T47D (cell line): Measurements from ENCODE around the gene LMOD2.
A peak's percentile ranks its signal among the peaks of the same experiment; 100 is the strongest.

ENCODE experiments used
- DNase-seq, 2 experiments: peaks; one replicate each; pipeline versions ENCODE4 v3.0.0 to v3.0.0-alpha.2; 2011 to 2012; ENCODE audit warnings: low read depth in 1 of 2, low spot score in 1 of 2
- JUND ChIP-seq: IDR thresholded peaks from 2 replicates; pipeline ENCODE4 v1.6.1; 2012; ENCODE audit warnings: low read depth
- in situ Hi-C: cut with HindIII; loops from 2 replicates; pipeline ENCODE4 v1.10.0; 2016; ENCODE audit warnings: low sequenced_read_pairs, low pct_unique_long_range_greater_than_20kb

LMOD2 gene

GRCh38 chr7:123665157-123665556 lies 9.5 kb downstream of the LMOD2 start:
- TF ChIP-seq JUND: no peak
- in situ Hi-C loops: no loop called here
- no peak for DNase-seq

- in situ Hi-C loops: no loop called here
- DNase-seq: no peak
Observed at GRCh38 chr7:123665896-123666295, 10.2 kb downstream of the LMOD2 start.

GRCh38 chr7:123666492-123666891 lies 10.8 kb downstream of the LMOD2 start:
- no peak for DNase-seq
- in situ Hi-C loops: no loop called here
- no peak for TF ChIP-seq JUND

More at GRCh38 chr7:123665896-123666295, 10.2 kb downstream of the LMOD2 start:
- no peak for TF ChIP-seq JUND

DNA sequence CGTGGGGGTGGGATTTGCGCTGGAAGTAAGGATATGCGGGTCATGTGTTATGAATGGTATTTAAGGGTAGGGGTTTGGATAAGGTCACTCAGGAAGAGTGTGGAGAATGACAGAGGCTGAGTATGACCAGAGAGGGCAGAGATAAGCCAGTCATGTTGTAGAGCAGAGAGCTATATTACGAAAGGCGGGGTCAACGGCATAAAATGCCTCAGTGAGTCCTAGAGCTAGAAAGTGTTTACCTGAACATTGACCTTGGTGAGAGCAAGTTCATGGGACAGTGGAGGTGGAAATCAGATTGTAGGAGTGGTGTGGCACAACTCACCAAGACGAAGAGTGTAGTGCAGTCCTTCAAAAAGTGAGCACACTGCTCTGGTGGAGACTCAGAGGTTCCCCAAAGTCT lies 13.8 kb downstream of the LMOD2 start:
- TF ChIP-seq JUND: no peak
- no peak for DNase-seq
- in situ Hi-C loops: no loop called here

DNA sequence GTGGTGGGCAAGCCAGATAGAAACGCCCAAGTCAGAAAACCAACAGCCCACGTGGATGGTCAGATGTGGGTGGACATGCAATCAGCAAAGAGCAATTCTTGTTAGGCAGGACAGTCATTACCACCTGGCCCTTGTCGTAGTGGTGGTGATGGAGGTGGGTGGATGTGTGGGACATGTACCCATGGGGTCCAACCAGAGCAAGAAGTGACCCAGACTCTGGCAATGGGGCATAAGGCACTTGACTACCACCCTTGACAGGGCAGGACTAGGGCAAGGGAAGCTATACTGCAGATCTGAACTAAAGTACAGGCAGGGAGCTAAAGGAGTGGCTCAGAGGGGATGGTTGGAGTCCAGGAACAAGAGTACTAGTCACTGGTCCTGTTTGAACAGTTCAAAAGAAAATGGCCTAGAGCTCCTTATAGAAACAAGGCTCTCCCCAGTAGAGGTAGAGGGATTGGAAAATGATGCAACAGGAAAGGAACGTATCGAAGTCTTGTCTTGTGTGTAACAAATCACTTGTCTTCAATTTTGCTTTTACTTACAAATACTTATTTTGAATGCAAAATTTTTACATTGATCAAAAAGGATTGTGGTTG lies 17.6 kb downstream of the LMOD2 start:
- no peak for TF ChIP-seq JUND
- no peak for DNase-seq
- in situ Hi-C loops: no loop called here

- in situ Hi-C loops: no loop called here
- TF ChIP-seq JUND: no peak
- DNase-seq: no peak
Observed at GRCh38 chr7:123673752-123674398, 18.2 kb downstream of the LMOD2 start.

GRCh38 chr7:123674399-123675180 lies 18.9 kb downstream of the LMOD2 start:
- DNase-seq: no peak
- TF ChIP-seq JUND: no peak
- in situ Hi-C loops: no loop called here

DNA sequence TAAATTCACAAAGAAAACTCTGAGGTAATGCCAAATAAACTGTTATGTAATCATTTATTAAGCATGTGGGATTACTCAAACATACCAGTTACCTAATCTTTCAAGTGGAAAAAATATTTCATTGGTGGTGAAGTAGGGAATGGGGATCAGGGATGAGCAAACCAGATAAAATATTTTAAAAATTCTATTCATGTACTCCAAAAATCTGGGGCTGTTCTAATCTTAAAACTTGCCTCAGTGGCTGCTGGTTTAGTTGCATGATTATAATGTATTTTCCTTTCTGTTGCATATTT lies 19.5 kb downstream of the LMOD2 start:
- no peak for TF ChIP-seq JUND
- no peak for DNase-seq
- in situ Hi-C loops: no loop called here

DNA sequence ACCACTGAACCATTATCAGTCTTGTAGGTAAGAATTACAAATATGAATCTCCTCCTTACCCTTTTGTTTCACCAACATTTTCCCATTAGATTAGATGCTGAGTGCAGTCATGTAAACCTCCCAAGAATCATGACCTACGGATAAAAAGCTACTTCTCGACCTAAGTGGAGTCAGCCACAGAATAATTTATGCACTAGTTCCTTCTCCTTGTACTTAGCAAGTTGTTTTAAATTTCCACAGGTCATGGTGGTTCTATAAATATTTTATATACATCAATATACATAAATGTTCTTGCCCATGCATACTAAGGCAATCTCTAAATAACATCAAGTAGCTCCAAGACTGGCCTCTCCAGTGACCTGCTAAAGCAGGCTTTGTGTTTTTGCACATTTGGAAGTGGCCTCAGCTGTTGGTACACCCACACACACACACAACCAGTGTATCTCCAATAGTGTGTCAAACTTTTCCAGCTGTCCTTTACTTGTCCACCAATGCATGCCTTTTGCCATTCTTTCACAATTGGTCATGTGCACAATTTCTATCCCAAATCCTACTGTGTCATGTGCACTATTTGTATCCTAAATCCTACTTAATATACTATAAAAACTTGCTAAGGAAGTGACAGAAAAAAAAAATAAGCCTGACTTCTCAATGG lies 21.5 kb downstream of the LMOD2 start:
- no peak for TF ChIP-seq JUND
- no peak for DNase-seq
- in situ Hi-C loops: no loop called here

DNA sequence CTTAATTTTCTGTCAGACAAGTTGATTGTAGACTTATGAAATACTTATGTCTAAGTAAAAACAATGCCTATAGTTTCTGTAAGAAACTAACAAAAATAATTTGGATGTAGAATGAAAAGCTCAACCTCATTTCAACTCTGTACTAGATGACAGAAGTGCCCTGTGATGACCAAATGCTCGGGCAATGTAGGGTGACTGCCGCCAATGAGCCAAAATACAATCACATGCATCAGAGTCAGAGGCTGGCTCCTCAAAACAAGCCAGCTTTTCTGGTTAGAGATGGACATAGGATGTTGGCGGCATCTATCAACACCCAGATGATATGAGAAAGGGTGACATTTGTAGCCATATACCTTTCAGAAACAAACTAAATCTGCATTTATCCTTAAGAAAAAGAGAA lies 23.9 kb downstream of the LMOD2 start:
- DNase-seq: no peak
- in situ Hi-C loops: no loop called here
- TF ChIP-seq JUND: no peak

DNA sequence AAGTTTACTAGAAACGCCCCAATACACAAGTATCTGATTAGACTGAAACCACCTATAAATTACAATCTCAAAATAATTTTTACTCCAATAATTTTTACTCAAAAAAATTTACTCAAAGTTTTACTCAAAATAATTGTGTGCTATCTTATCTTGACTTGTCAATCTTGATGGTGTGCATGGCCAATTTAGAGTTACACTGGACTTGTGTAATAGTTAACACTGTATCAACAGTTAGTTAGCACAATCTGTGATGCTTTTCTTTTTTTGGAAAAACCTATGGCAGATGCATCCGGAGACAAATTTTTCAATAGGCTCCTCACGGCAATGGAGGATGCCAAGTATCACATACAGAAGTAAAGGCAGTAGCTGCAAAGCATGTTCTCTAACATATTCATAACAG lies 24.9 kb downstream of the LMOD2 start:
- in situ Hi-C loops: no loop called here
- DNase-seq: no peak
- no peak for TF ChIP-seq JUND

GRCh38 chr7:123681561-123681960 lies 25.9 kb downstream of the LMOD2 start:
- no peak for TF ChIP-seq JUND
- in situ Hi-C loops: no loop called here

GRCh38 chr7:123682690-123683089 lies 27.0 kb downstream of the LMOD2 start:
- in situ Hi-C loops: no loop called here
- peak in 1 of 2 experiments; percentile 53 for DNase-seq
- TF ChIP-seq JUND: no peak

More at GRCh38 chr7:123681561-123681960, 25.9 kb downstream of the LMOD2 start:
- no peak for DNase-seq
